ENCODE results near the gene ADAD2. TPM values are rescaled to one million over a fixed set of nuclear protein-coding genes. Genes with fewer than 3 reads are reported as not detected.

Gene ADAD2
- total and polyA plus RNA-seq, 4 donors, result 0.14 to 0.44 (median 0.33) TPM; not detected in 1

DNA sequence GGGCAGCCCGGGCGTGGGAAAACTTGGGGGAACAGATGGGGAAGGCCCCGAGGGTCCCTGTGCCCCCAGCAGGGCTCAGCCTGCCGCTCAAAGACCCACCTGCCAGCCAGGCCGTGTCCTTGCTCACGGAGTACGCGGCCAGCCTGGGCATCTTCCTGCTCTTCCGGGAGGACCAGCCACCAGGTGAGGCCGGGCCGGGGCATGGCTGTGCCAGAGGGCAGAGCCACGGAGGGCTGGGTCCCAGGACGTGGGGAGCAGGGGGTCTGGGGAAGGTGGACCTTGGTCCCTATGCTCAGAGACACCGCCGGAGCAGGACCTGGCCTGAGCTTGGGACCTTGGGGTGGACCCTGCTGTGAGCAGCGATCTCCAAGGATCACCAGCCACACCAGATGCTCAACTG lies 509 bp downstream of the ADAD2 start:
- Histone ChIP-seq H3K9ac (ENCODE audit: low read depth in 1 of 2, low read length in 2 of 2) (no peak overlapping the region), H3K36me3 (ENCODE audit: control insufficient read depth in 4 of 4, insufficient read depth in 3 of 4, low read depth in 1 of 4, low read length in 3 of 4) (no peaks in the 10 kb centered on the region), H3K4me1 (ENCODE audit: control insufficient read depth in 4 of 4, insufficient read depth in 4 of 4, low read length in 3 of 4) (no peaks in the 10 kb centered on the region), H3K4me3 (ENCODE audit: low read depth in 1 of 3, low read length in 3 of 3) (no peak overlapping the region), H3K9me3 (ENCODE audit: control insufficient read depth in 4 of 4, low read length in 3 of 4) (no peaks in the 10 kb centered on the region), H3K27ac (ENCODE audit: low read depth in 1 of 2, low read length in 2 of 2) (no peak overlapping the region), H3K27me3 (ENCODE audit: control insufficient read depth in 4 of 4, insufficient read depth in 4 of 4, low read length in 3 of 4) (no peaks in the 10 kb centered on the region)
- no peak for DNase-seq (ENCODE audit: low spot score)
- WGBS, result 89% methylated on average over 16 of the region's 16 CpGs
- TF ChIP-seq HNF4A (conservative IDR thresholded peaks at IDR 0.05), result no peak
- no peak for TF ChIP-seq FOXA2 (IDR thresholded peaks at IDR 0.05)
- no peak for TF ChIP-seq HNF4G (IDR thresholded peaks at IDR 0.05)
- no peak for TF ChIP-seq JUND (IDR thresholded peaks at IDR 0.05)
- no peak for TF ChIP-seq GABPA (IDR thresholded peaks at IDR 0.05 in 1 of 2, conservative IDR thresholded peaks at IDR 0.05 in 1 of 2)

- no peak overlapping the region for H3K27ac ChIP-seq (ENCODE audit: low read depth in 1 of 2, low read length in 2 of 2)
- H3K27me3 ChIP-seq (ENCODE audit: control insufficient read depth in 4 of 4, insufficient read depth in 4 of 4, low read length in 3 of 4), result no peaks in the 10 kb centered on the region
- no peak overlapping the region for H3K9ac ChIP-seq (ENCODE audit: low read depth in 1 of 2, low read length in 2 of 2)
- WGBS, result 86% methylated on average over 7 of the region's 7 CpGs
- no peak for TF ChIP-seq SP1 (IDR thresholded peaks at IDR 0.05)
- no peak for TF ChIP-seq EGR1 (IDR thresholded peaks at IDR 0.05; ENCODE audit: low read depth in 2 of 2)
- TF ChIP-seq GABPA (IDR thresholded peaks at IDR 0.05 in 1 of 2, conservative IDR thresholded peaks at IDR 0.05 in 1 of 2), result no peak
- TF ChIP-seq, protein P1, sequence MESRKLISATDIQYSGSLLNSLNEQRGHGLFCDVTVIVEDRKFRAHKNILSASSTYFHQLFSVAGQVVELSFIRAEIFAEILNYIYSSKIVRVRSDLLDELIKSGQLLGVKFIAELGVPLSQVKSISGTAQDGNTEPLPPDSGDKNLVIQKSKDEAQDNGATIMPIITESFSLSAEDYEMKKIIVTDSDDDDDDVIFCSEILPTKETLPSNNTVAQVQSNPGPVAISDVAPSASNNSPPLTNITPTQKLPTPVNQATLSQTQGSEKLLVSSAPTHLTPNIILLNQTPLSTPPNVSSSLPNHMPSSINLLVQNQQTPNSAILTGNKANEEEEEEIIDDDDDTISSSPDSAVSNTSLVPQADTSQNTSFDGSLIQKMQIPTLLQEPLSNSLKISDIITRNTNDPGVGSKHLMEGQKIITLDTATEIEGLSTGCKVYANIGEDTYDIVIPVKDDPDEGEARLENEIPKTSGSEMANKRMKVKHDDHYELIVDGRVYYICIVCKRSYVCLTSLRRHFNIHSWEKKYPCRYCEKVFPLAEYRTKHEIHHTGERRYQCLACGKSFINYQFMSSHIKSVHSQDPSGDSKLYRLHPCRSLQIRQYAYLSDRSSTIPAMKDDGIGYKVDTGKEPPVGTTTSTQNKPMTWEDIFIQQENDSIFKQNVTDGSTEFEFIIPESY (IDR thresholded peaks at IDR 0.05), result no peak
- no peak for TF ChIP-seq CTCF (IDR thresholded peaks at IDR 0.05; ENCODE audit: low read depth, low read length, missing input control)
- TF ChIP-seq MAX (IDR thresholded peaks at IDR 0.05), result no peak
- H3K4me3 ChIP-seq (ENCODE audit: low read depth in 1 of 3, low read length in 3 of 3), result no peak overlapping the region
- no peaks in the 10 kb centered on the region for H3K4me1 ChIP-seq (ENCODE audit: control insufficient read depth in 4 of 4, insufficient read depth in 4 of 4, low read length in 3 of 4)
- no peak for DNase-seq (ENCODE audit: low spot score)
- no peaks in the 10 kb centered on the region for H3K36me3 ChIP-seq (ENCODE audit: control insufficient read depth in 4 of 4, insufficient read depth in 3 of 4, low read depth in 1 of 4, low read length in 3 of 4)
- no peaks in the 10 kb centered on the region for H3K9me3 ChIP-seq (ENCODE audit: control insufficient read depth in 4 of 4, low read length in 3 of 4)
Measured at GRCh38 chr16:84193480-84193879, 2.5 kb downstream of the ADAD2 start.

GRCh38 chr16:84194018-84194417 lies 3.1 kb downstream of the ADAD2 start:
- DNase-seq (ENCODE audit: low spot score), result no peak
- Histone ChIP-seq H3K9ac (ENCODE audit: low read depth in 1 of 2, low read length in 2 of 2) (no peak overlapping the region), H3K4me3 (ENCODE audit: low read depth in 1 of 3, low read length in 3 of 3) (no peak overlapping the region), H3K9me3 (ENCODE audit: control insufficient read depth in 4 of 4, low read length in 3 of 4) (no peaks in the 10 kb centered on the region), H3K36me3 (ENCODE audit: control insufficient read depth in 4 of 4, insufficient read depth in 3 of 4, low read depth in 1 of 4, low read length in 3 of 4) (no peaks in the 10 kb centered on the region), H3K4me1 (ENCODE audit: control insufficient read depth in 4 of 4, insufficient read depth in 4 of 4, low read length in 3 of 4) (no peaks in the 10 kb centered on the region), H3K27me3 (ENCODE audit: control insufficient read depth in 4 of 4, insufficient read depth in 4 of 4, low read length in 3 of 4) (no peaks in the 10 kb centered on the region), H3K27ac (ENCODE audit: low read depth in 1 of 2, low read length in 2 of 2) (no peak overlapping the region)
- TF ChIP-seq HNF4G (IDR thresholded peaks at IDR 0.05) (no peak), SP1 (IDR thresholded peaks at IDR 0.05) (no peak), RAD21 (IDR thresholded peaks at IDR 0.05) (no peak), FOXA1 (IDR thresholded peaks at IDR 0.05) (no peak), RXRA (IDR thresholded peaks at IDR 0.05) (no peak), NR2F2 (IDR thresholded peaks at IDR 0.05) (no peak), YY1 (IDR thresholded peaks at IDR 0.05) (no peak), JUND (IDR thresholded peaks at IDR 0.05) (no peak)
- TF ChIP-seq, protein P2, sequence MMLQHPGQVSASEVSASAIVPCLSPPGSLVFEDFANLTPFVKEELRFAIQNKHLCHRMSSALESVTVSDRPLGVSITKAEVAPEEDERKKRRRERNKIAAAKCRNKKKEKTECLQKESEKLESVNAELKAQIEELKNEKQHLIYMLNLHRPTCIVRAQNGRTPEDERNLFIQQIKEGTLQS (IDR thresholded peaks at IDR 0.05), result no peak
- 85% methylated on average over 11 of the region's 11 CpGs for WGBS

Data from liver (tissue), 9 donors.